H9 (cell line): Measurements from ENCODE around the gene ANKRD28. TPM values are rescaled to one million over a fixed set of nuclear protein-coding genes. Genes with fewer than 3 reads are reported as not detected.

Source experiments
- DNase-seq: peaks from one replicate; pipeline ENCODE4 v3.0.0-alpha.2; 2017
- H2AFZ ChIP-seq: one replicate; pipeline ENCODE4 v1.6.1; 2013; ENCODE audit warnings: mild to moderate bottlenecking, low read length, control low read depth, moderate library complexity
- H2AK5ac ChIP-seq: 2 replicates; pipeline ENCODE4 v1.6.1; 2013; ENCODE audit warnings: low read length, control low read depth, mixed read lengths; ENCODE audit not compliant: insufficient read length
- H2BK120ac ChIP-seq: one replicate; pipeline ENCODE4 v1.6.1; 2013; ENCODE audit warnings: low read depth, mild to moderate bottlenecking, low read length, control low read depth, inconsistent platforms; ENCODE audit not compliant: poor library complexity, severe bottlenecking
- H2BK12ac ChIP-seq: 2 replicates; pipeline ENCODE4 v1.6.1; 2013; ENCODE audit warnings: low read length, control low read depth, mixed read lengths, low read depth; ENCODE audit not compliant: insufficient read length
- H2BK15ac ChIP-seq: 2 replicates; pipeline ENCODE4 v1.6.1; 2013; ENCODE audit warnings: low read depth, low read length, control low read depth
- H2BK20ac ChIP-seq: one replicate; pipeline ENCODE4 v1.6.1; 2013; ENCODE audit warnings: low read depth, mild to moderate bottlenecking, low read length, control low read depth, inconsistent platforms; ENCODE audit not compliant: poor library complexity, severe bottlenecking
- H2BK5ac ChIP-seq: 2 replicates; pipeline ENCODE4 v1.6.1; 2013; ENCODE audit warnings: low read length, control low read depth, mixed read lengths; ENCODE audit not compliant: insufficient read length
- H3K14ac ChIP-seq: 2 replicates; pipeline ENCODE4 v1.6.1; 2013; ENCODE audit warnings: low read length, control low read depth; ENCODE audit not compliant: insufficient read depth
- H3K18ac ChIP-seq: 2 replicates; pipeline ENCODE4 v1.6.1; 2013; ENCODE audit warnings: low read depth, mild to moderate bottlenecking, mixed read lengths, low read length, control low read depth; ENCODE audit not compliant: insufficient read length
- H3K23ac ChIP-seq: 2 replicates; pipeline ENCODE4 v1.6.1; 2013; ENCODE audit warnings: low read length, control low read depth, mixed read lengths, low read depth; ENCODE audit not compliant: insufficient read length
- H3K23me2 ChIP-seq: 2 replicates; pipeline ENCODE4 v1.6.1; 2013; ENCODE audit warnings: low read depth, mild to moderate bottlenecking, mixed read lengths, low read length, control low read depth; ENCODE audit not compliant: insufficient read length, poor library complexity, severe bottlenecking
- H3K27ac ChIP-seq: 2 replicates; pipeline ENCODE4 v1.5.1; 2013; ENCODE audit warnings: low read length, control low read depth, mixed read lengths, low read depth; ENCODE audit not compliant: insufficient read length
- H3K27me3 ChIP-seq: 2 replicates; pipeline ENCODE4 v1.6.1; 2013; ENCODE audit warnings: low read length, control low read depth, inconsistent platforms; ENCODE audit not compliant: insufficient read depth
- H3K4ac ChIP-seq: 2 replicates; pipeline ENCODE4 v1.6.1; 2013; ENCODE audit warnings: low read depth, mild to moderate bottlenecking, control low read depth, inconsistent platforms, low read length, moderate library complexity
- H3K4me1 ChIP-seq: 2 replicates; pipeline ENCODE4 v1.6.1; 2013; ENCODE audit warnings: low read length, control low read depth, inconsistent platforms; ENCODE audit not compliant: insufficient read depth
- H3K4me2 ChIP-seq: 2 replicates; pipeline ENCODE4 v1.6.1; 2013; ENCODE audit warnings: low read length, control low read depth, mixed read lengths; ENCODE audit not compliant: insufficient read length, insufficient read depth
- H3K56ac ChIP-seq: 2 replicates; pipeline ENCODE4 v1.6.1; 2013; ENCODE audit warnings: low read depth, mild to moderate bottlenecking, mixed read lengths, low read length, control low read depth; ENCODE audit not compliant: insufficient read length
- H3K79me1 ChIP-seq: 2 replicates; pipeline ENCODE4 v1.6.1; 2013; ENCODE audit warnings: low read depth, mild to moderate bottlenecking, moderate library complexity, low read length, control low read depth, inconsistent platforms; ENCODE audit not compliant: insufficient read depth, poor library complexity, severe bottlenecking
- H3K79me2 ChIP-seq: 2 replicates; pipeline ENCODE4 v1.6.1; 2013; ENCODE audit warnings: low read length, control low read depth, inconsistent platforms; ENCODE audit not compliant: insufficient read depth
- H3K9ac ChIP-seq: 2 replicates; pipeline ENCODE4 v1.6.1; 2013; ENCODE audit warnings: low read length, control low read depth, mixed read lengths; ENCODE audit not compliant: insufficient read length; ENCODE audit errors: extremely low read depth
- H3K9me3 ChIP-seq: one replicate; pipeline ENCODE4 v1.6.1; 2013; ENCODE audit warnings: low read depth, low read length, inconsistent platforms; ENCODE audit not compliant: control insufficient read depth
- H3T11ph ChIP-seq: one replicate; pipeline ENCODE4 v1.6.1; 2013; ENCODE audit warnings: mild to moderate bottlenecking, low read length, control low read depth, inconsistent platforms
- H4K20me1 ChIP-seq: one replicate; pipeline ENCODE4 v1.6.1; 2013; ENCODE audit not compliant: control insufficient read depth, insufficient read length, insufficient read depth
- H4K5ac ChIP-seq: 2 replicates; pipeline ENCODE4 v1.6.1; 2013; ENCODE audit warnings: low read depth, mild to moderate bottlenecking, mixed read lengths, low read length, control low read depth; ENCODE audit not compliant: insufficient read length
- H4K8ac ChIP-seq: replicated peaks from 2 replicates; pipeline ENCODE4 v1.6.1; 2013; ENCODE audit warnings: low read length, control low read depth, mixed read lengths, low read depth; ENCODE audit not compliant: insufficient read length
- H4K91ac ChIP-seq: 2 replicates; pipeline ENCODE4 v1.6.1; 2013; ENCODE audit warnings: low read depth, mild to moderate bottlenecking, moderate library complexity, mixed read lengths, low read length, control low read depth; ENCODE audit not compliant: insufficient read length
- H3K27ac Mint-ChIP-seq, 3 experiments: 2 replicates in 2 of 3; 3 replicates in 1 of 3; pipeline ENCODE4 v1.8.0; 2020 to 2021; ENCODE audit warnings: mixed read lengths in 3 of 3, mild to moderate bottlenecking in 1 of 3, moderate library complexity in 1 of 3
- H3K27me3 Mint-ChIP-seq: 2 replicates; pipeline ENCODE4 v1.8.0; 2021; ENCODE audit warnings: low read depth, mild to moderate bottlenecking, moderate library complexity, mixed read lengths
- H3K36me3 Mint-ChIP-seq, 3 experiments: 2 replicates in 2 of 3; 3 replicates in 1 of 3; pipeline ENCODE4 v1.8.0; 2020 to 2021; ENCODE audit warnings: low read depth in 3 of 3, mixed read lengths in 3 of 3; ENCODE audit not compliant: insufficient read depth in 1 of 3
- H3K4me1 Mint-ChIP-seq, 2 experiments: 2 replicates each; pipeline ENCODE4 v1.8.0; 2020; ENCODE audit warnings: mixed read lengths in 2 of 2
- H3K4me3 Mint-ChIP-seq, 2 experiments: 2 replicates in 1 of 2; 3 replicates in 1 of 2; pipeline ENCODE4 v1.8.0; 2020 to 2021; ENCODE audit warnings: mild to moderate bottlenecking in 2 of 2, mixed read lengths in 2 of 2, moderate library complexity in 1 of 2
- H3K9me3 Mint-ChIP-seq, 2 experiments: 2 replicates in 1 of 2; 3 replicates in 1 of 2; pipeline ENCODE4 v1.8.0; 2020; ENCODE audit warnings: mild to moderate bottlenecking in 2 of 2, mixed read lengths in 2 of 2, moderate library complexity in 1 of 2
- total RNA-seq: library from RNA; stranded (reverse); gene quantifications from 2 replicates; pipeline ENCODE4 v1.2.1, GENCODE V29; 2021
- TF ChIP-seq, protein P1 (sequence below): fragments of 200-600 bp; sonication (generic); conservative IDR thresholded peaks from 3 replicates; pipeline ENCODE4 v1.8.0; 2021; ENCODE audit warnings: antibody characterized with exemption, mild to moderate bottlenecking

The ANKRD28 gene
- total RNA-seq, 1 experiment from 2014 or later, result 59.0 TPM

DNA sequence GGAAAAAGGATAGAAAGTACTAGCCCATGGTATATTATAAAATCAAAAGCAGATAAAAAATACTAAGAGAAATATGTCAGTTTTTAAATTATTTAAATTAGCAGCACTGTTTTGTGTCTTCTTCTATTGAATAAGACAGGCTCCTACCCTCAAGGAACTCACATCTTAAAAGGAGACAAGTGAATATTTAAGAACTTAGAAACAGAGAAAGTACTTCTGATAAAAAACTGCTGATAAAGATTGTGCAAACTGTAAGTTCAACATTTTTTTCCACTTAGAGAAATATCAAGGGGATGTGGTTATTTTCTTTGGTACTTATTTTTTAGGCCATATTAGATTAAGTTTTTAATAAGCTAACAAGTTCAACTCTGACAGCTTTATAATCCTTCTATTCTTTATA is 3.0 kb upstream of the ANKRD28 start:
- H3K36me3 Mint-ChIP-seq, result no peaks in the 10 kb centered on the region
- Histone ChIP-seq H4K8ac (no peak overlapping the region), H3K4me2 (no peak overlapping the region), H4K20me1 (no peaks in the 10 kb centered on the region), H3K56ac (no peak overlapping the region), H3K14ac (no peak overlapping the region), H3K23ac (no peak overlapping the region), H3K23me2 (no peaks in the 10 kb centered on the region), H3K27me3 (no peaks in the 10 kb centered on the region), H3K4me1 (no peaks in the 10 kb centered on the region), H2BK120ac (no peak overlapping the region), H3K4ac (no peak overlapping the region), H2BK5ac (no peak overlapping the region), H3K79me2 (no peaks in the 10 kb centered on the region; the same call in 1 of the 2 replicates), H3K79me1 (no peaks in the 10 kb centered on the region), H2AFZ (no peak overlapping the region), H2BK15ac (no peak overlapping the region), H2AK5ac (no peak overlapping the region), H3K18ac (no peak overlapping the region), H2BK12ac (no peak overlapping the region), H3T11ph (no peak overlapping the region), H4K91ac (no peak overlapping the region), H3K27ac (no peak overlapping the region), H4K5ac (no peak overlapping the region), H3K9me3 (no peaks in the 10 kb centered on the region), H3K9ac (no peak overlapping the region), H2BK20ac (no peak overlapping the region)
- peaks cover 24 to 27% of the 10 kb centered on the region in 2 experiments for H3K4me1 Mint-ChIP-seq
- no peak for DNase-seq
- no peaks in the 10 kb centered on the region for H3K27me3 Mint-ChIP-seq
- H3K4me3 Mint-ChIP-seq, result no peak overlapping the region
- H3K27ac Mint-ChIP-seq, result no peak overlapping the region
- TF ChIP-seq, protein P1, sequence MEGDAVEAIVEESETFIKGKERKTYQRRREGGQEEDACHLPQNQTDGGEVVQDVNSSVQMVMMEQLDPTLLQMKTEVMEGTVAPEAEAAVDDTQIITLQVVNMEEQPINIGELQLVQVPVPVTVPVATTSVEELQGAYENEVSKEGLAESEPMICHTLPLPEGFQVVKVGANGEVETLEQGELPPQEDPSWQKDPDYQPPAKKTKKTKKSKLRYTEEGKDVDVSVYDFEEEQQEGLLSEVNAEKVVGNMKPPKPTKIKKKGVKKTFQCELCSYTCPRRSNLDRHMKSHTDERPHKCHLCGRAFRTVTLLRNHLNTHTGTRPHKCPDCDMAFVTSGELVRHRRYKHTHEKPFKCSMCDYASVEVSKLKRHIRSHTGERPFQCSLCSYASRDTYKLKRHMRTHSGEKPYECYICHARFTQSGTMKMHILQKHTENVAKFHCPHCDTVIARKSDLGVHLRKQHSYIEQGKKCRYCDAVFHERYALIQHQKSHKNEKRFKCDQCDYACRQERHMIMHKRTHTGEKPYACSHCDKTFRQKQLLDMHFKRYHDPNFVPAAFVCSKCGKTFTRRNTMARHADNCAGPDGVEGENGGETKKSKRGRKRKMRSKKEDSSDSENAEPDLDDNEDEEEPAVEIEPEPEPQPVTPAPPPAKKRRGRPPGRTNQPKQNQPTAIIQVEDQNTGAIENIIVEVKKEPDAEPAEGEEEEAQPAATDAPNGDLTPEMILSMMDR, result no peak
- H3K9me3 Mint-ChIP-seq, result no peaks in the 10 kb centered on the region
